ENCODE measurements around the gene LRWD1.

DNA sequence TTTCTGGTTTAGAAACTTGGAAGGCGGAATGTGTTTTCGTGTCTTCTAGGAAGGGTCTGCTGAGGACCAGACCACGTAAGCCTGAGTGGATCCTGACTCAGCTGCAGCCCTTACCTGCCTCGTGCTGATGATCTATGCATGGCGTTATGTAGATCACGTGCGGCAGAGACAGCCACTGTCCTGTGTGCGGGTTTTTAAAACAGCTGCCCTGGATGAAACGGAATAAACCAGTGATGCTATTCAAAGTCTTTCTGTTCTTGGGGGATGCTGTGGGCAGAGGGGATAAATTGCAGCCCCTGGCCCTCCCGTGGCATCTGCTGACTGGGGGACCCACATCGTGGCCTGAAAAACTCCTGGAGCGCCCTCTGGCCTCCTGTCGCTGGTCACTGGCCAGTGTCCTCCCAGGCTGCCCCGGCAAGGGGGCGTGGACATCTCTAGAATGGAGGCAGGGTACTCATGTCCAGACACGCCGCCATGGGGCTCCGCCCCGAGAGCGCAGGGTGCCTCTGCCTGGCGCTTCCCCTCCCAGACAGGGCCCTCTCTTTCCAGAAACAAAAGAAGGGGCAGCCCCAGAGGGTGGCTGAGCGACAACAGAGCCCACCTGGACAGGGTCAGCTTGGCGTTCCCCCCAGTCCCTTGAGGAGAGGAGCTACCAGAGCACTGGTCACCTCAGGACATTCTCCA is 13.3 kb upstream of the LRWD1 start:
- TF ChIP-seq KLF8 (tag by site-specific recombination; IDR thresholded peaks at IDR 0.05), result no peak
- no peak for TF ChIP-seq HOXA7 (CRISPR knock-in tag; IDR thresholded peaks at IDR 0.05; ENCODE audit: borderline replicate concordance)
- TF ChIP-seq ZNF133 (tag by site-specific recombination; IDR thresholded peaks at IDR 0.05), result no peak
- no peak for TF ChIP-seq ZNF175 (tag by site-specific recombination; IDR thresholded peaks at IDR 0.05)
